Karpas-422 (cell line): ENCODE results near the gene C12orf60. TPM values are rescaled to one million over a fixed set of nuclear protein-coding genes. Genes with fewer than 3 reads are reported as not detected.
A peak's percentile ranks its signal among the peaks of the same experiment; 100 is the strongest.

Experiments
- DNase-seq: peaks from one replicate; pipeline ENCODE4 v3.0.0-alpha.2; 2015
- H2AFZ ChIP-seq: fragments of 200-600 bp; sonication (generic); 2 replicates; pipeline ENCODE4 v1.6.1; 2014; ENCODE audit warnings: antibody characterized with exemption, low read length, mixed read lengths
- H3K27ac ChIP-seq: fragments of 200-600 bp; sonication (generic); 2 replicates; pipeline ENCODE4 v1.5.1; 2014; ENCODE audit warnings: mild to moderate bottlenecking, low read length, moderate library complexity
- H3K27me3 ChIP-seq: fragments of 200-600 bp; sonication (generic); 2 replicates; pipeline ENCODE4 v1.6.1; 2014; ENCODE audit warnings: low read length, mixed read lengths
- H3K36me3 ChIP-seq: fragments of 200-600 bp; sonication (generic); 2 replicates; pipeline ENCODE4 v1.6.1; 2014; ENCODE audit warnings: low read length, mixed read lengths; ENCODE audit not compliant: insufficient read depth
- H3K4me1 ChIP-seq: fragments of 200-600 bp; sonication (generic); 2 replicates; pipeline ENCODE4 v1.6.1; 2014; ENCODE audit warnings: mild to moderate bottlenecking, low read length, mixed read lengths
- H3K4me2 ChIP-seq: fragments of 200-600 bp; sonication (generic); 2 replicates; pipeline ENCODE4 v1.6.1; 2014; ENCODE audit warnings: low read length, low read depth, mild to moderate bottlenecking; ENCODE audit not compliant: poor library complexity, severe bottlenecking
- H3K4me3 ChIP-seq: fragments of 200-600 bp; sonication (generic); 2 replicates; pipeline ENCODE4 v1.5.1; 2014; ENCODE audit warnings: mild to moderate bottlenecking, antibody characterized with exemption, low read length, mixed read lengths
- H3K79me2 ChIP-seq: fragments of 200-600 bp; sonication (generic); 2 replicates; pipeline ENCODE4 v1.6.1; 2014; ENCODE audit warnings: mild to moderate bottlenecking, low read length, mixed read lengths
- H3K9ac ChIP-seq: fragments of 200-600 bp; sonication (generic); 2 replicates; pipeline ENCODE4 v1.6.0; 2014; ENCODE audit warnings: low read length
- H3K9me2 ChIP-seq: fragments of 200-600 bp; sonication (generic), shearing (Covaris generic); replicated peaks from 2 replicates; pipeline ENCODE4 v1.6.0; 2014; ENCODE audit warnings: mild to moderate bottlenecking, low read length, moderate library complexity; ENCODE audit not compliant: insufficient read depth
- H3K9me3 ChIP-seq: fragments of 300-700, 200-600 bp; sonication (generic); 2 replicates; pipeline ENCODE4 v1.6.1; 2014; ENCODE audit warnings: low read length, mixed read lengths
- H4K20me1 ChIP-seq: fragments of 200-600 bp; sonication (generic); 2 replicates; pipeline ENCODE4 v1.6.1; 2014; ENCODE audit warnings: mild to moderate bottlenecking, antibody characterized with exemption, low read length, low read depth; ENCODE audit not compliant: insufficient read depth
- total RNA-seq: library from RNA; depleted of rRNA; stranded (reverse); fragments of >200 nt; shearing (Covaris generic); gene quantifications from 2 replicates; pipeline ENCODE4 v1.2.3, GENCODE V29; 2014; ENCODE audit warnings: low replicate concordance

Gene C12orf60
- total RNA-seq, 1 experiment from 2014 or later = 0.52 TPM

- H3K27ac ChIP-seq = no peak overlapping the region
- no peak overlapping the region for H2AFZ ChIP-seq
- H3K4me2 ChIP-seq = peak overlapping the region; percentile 95
- H3K4me3 ChIP-seq = peak overlapping the region; percentile 80
- H3K9me3 ChIP-seq = 0 out of 2 replicates have a peak, but pooled peaks cover 3% of the 10 kb centered on the region
- peaks cover 29% of the 10 kb centered on the region for H3K36me3 ChIP-seq
- H4K20me1 ChIP-seq = 0 out of 2 replicates have a peak, but pooled peaks cover 3% of the 10 kb centered on the region
- H3K9me2 ChIP-seq = no peaks in the 10 kb centered on the region
- peaks cover 4% of the 10 kb centered on the region; the same call in 1 of the 2 replicates for H3K27me3 ChIP-seq
- peak overlapping the region; percentile 95 for H3K9ac ChIP-seq
- peaks cover 32% of the 10 kb centered on the region for H3K4me1 ChIP-seq
- peak; percentile 39 for DNase-seq
- peaks cover 19% of the 10 kb centered on the region; the same call in 1 of the 2 replicates for H3K79me2 ChIP-seq
Observed at GRCh38 chr12:14768823-14769405, 34.6 kb upstream of the C12orf60 start.

DNA sequence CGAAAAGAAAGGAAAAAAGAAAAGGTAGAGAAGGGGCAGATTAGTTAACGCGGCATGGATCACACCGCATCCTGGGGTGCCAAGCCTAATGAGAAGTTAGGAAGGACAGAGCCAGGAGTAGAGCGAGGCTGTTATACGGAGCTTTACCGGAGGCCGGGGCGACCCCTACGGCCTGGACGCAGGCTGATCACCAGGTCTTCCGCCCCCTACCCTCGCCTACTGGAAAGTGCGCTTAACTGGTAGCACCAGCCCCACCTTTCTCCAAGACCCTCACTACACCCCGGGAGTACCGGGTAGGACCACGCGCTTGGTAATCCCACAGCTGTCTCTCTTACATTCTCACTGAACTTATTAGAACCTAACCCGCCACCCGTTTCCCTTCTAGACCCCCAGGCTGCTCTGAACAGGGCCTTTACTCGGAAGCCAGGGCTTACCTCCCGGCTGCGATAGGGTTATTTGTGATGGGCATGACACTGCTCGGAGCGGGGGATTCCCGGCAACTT lies 34.0 kb upstream of the C12orf60 start:
- peak; percentile 51 for DNase-seq
- H3K4me1 ChIP-seq = peaks cover 38% of the 10 kb centered on the region
- peak overlapping the region; percentile 80 for H3K4me3 ChIP-seq
- H3K9ac ChIP-seq = peak overlapping the region; percentile 95
- H2AFZ ChIP-seq = no peak overlapping the region
- 0 out of 2 replicates have a peak, but pooled peaks cover 3% of the 10 kb centered on the region for H3K9me3 ChIP-seq
- H3K4me2 ChIP-seq = peak overlapping the region; percentile 95
- H3K36me3 ChIP-seq = peaks cover 29% of the 10 kb centered on the region
- peaks cover 4% of the 10 kb centered on the region; the same call in 1 of the 2 replicates for H3K27me3 ChIP-seq
- no peaks in the 10 kb centered on the region for H3K9me2 ChIP-seq
- peaks cover 19% of the 10 kb centered on the region; the same call in 1 of the 2 replicates for H3K79me2 ChIP-seq
- H3K27ac ChIP-seq = peak overlapping the region; percentile 94
- H4K20me1 ChIP-seq = 0 out of 2 replicates have a peak, but pooled peaks cover 3% of the 10 kb centered on the region

GRCh38 chr12:14769969-14770495 lies 33.4 kb upstream of the C12orf60 start:
- peaks cover 29% of the 10 kb centered on the region for H3K36me3 ChIP-seq
- peak overlapping the region; percentile 80 for H3K4me3 ChIP-seq
- H4K20me1 ChIP-seq = 0 out of 2 replicates have a peak, but pooled peaks cover 3% of the 10 kb centered on the region
- 0 out of 2 replicates have a peak, but pooled peaks cover 3% of the 10 kb centered on the region for H3K9me3 ChIP-seq
- H3K4me2 ChIP-seq = peak overlapping the region; percentile 95
- H3K79me2 ChIP-seq = peaks cover 19% of the 10 kb centered on the region; the same call in 1 of the 2 replicates
- H2AFZ ChIP-seq = no peak overlapping the region
- peaks cover 43% of the 10 kb centered on the region for H3K4me1 ChIP-seq
- peak overlapping the region; percentile 95 for H3K9ac ChIP-seq
- H3K27ac ChIP-seq = peak overlapping the region; percentile 94
- DNase-seq = peak; percentile 97
- H3K27me3 ChIP-seq = peaks cover 4% of the 10 kb centered on the region; the same call in 1 of the 2 replicates
- no peaks in the 10 kb centered on the region for H3K9me2 ChIP-seq

DNA sequence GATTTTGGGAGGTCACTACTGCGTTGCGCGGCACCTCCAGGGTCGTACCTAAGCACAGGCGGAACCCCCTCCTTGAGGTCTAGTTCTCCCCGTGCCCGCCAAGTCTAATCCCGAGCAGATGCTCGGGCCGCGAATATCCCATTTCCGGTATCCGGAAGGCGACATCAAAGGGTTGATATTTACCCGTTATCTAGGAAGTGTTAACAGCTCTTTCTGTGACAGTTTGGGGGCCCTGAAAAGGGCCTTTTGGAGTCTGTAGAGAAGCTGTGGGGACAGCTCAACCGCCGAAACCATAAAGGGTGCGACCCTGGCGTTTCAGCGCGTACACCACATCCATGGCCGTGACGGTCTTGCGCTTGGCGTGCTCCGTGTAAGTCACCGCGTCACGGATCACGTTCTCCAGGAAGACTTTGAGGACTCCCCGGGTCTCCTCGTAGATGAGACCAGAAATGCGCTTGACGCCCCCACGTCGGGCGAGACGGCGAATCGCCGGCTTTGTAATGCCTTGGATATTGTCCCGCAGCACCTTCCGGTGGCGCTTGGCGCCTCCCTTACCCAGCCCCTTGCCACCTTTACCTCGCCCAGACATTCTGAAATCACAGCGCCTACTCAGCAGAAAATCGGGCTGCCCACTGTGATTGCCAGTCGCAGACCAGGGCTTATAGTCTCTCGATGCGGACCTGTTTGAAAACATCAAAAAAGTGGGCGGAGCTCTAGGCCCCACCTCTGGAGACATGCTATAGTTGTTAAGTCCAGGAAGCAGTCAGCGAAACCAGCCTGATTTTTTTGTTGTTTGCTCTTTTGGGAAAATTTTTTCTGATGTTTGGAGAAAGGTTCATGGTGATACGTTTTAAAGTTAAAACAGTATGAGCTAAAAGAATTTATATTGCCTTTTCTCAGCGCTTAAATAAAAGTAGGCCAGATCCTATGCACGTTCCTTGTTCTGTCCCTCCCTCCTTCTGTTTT lies 32.7 kb upstream of the C12orf60 start:
- peak; percentile 97 for DNase-seq
- Histone ChIP-seq H3K4me3 (peak overlapping the region; percentile 80), H3K9me2 (no peaks in the 10 kb centered on the region), H3K36me3 (peaks cover 26% of the 10 kb centered on the region), H3K27me3 (peaks cover 4% of the 10 kb centered on the region; the same call in 1 of the 2 replicates), H3K4me2 (peak overlapping the region; percentile 95), H3K4me1 (peaks cover 45% of the 10 kb centered on the region), H3K79me2 (peaks cover 16% of the 10 kb centered on the region; the same call in 1 of the 2 replicates), H3K9me3 (0 out of 2 replicates have a peak, but pooled peaks cover 3% of the 10 kb centered on the region), H3K27ac (peak overlapping the region; percentile 94), H2AFZ (peak overlapping the region; percentile 91), H4K20me1 (no peaks in the 10 kb centered on the region), H3K9ac (peak overlapping the region; percentile 95)

DNA sequence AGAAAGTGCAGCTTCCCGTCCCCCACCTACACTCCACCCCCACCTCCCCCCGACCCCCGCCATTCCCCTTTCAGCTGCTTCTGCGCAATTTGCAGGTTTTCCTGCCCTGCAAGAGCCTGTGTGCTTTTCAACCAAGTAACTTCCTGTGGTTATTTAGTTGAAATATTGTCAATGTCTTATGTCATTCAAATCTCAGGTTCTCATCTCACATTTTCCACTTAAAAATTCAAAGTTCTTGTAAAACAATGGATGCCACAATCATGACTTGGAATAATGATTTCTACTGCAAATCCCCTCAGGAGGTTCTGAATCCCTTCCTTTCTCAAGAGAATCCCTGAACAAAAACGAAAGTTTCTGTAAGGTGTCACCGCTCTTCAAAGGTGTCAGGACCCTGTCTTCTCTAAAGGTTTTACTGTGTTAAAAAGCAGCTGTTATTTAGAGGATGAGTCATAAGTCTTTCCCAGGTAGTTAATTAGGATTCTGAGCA lies 31.8 kb upstream of the C12orf60 start:
- Histone ChIP-seq H3K79me2 (peaks cover 16% of the 10 kb centered on the region; the same call in 1 of the 2 replicates), H3K9ac (peak overlapping the region; percentile 95), H4K20me1 (no peaks in the 10 kb centered on the region), H3K4me2 (peak overlapping the region; percentile 95), H3K4me3 (no peak overlapping the region; the same call in 1 of the 2 replicates), H3K4me1 (peaks cover 45% of the 10 kb centered on the region), H3K27ac (peak overlapping the region; percentile 94), H2AFZ (peak overlapping the region; percentile 58; the same call in 1 of the 2 replicates), H3K27me3 (peaks cover 4% of the 10 kb centered on the region; the same call in 1 of the 2 replicates), H3K9me3 (0 out of 2 replicates have a peak, but pooled peaks cover 1% of the 10 kb centered on the region), H3K9me2 (no peaks in the 10 kb centered on the region), H3K36me3 (peaks cover 21% of the 10 kb centered on the region)
- DNase-seq = no peak

- no peak overlapping the region for H2AFZ ChIP-seq
- peaks cover 16% of the 10 kb centered on the region; the same call in 1 of the 2 replicates for H3K79me2 ChIP-seq
- H3K9me3 ChIP-seq = no peaks in the 10 kb centered on the region
- H3K36me3 ChIP-seq = peaks cover 9% of the 10 kb centered on the region; the same call in 1 of the 2 replicates
- H3K4me3 ChIP-seq = no peak overlapping the region
- H3K9me2 ChIP-seq = no peaks in the 10 kb centered on the region
- no peak for DNase-seq
- peaks cover 4% of the 10 kb centered on the region; the same call in 1 of the 2 replicates for H3K27me3 ChIP-seq
- H3K27ac ChIP-seq = no peak overlapping the region
- no peak overlapping the region for H3K9ac ChIP-seq
- H4K20me1 ChIP-seq = no peaks in the 10 kb centered on the region
- H3K4me2 ChIP-seq = no peak overlapping the region
- peaks cover 45% of the 10 kb centered on the region for H3K4me1 ChIP-seq
Observed at GRCh38 chr12:14772946-14773345, 30.5 kb upstream of the C12orf60 start.

DNA sequence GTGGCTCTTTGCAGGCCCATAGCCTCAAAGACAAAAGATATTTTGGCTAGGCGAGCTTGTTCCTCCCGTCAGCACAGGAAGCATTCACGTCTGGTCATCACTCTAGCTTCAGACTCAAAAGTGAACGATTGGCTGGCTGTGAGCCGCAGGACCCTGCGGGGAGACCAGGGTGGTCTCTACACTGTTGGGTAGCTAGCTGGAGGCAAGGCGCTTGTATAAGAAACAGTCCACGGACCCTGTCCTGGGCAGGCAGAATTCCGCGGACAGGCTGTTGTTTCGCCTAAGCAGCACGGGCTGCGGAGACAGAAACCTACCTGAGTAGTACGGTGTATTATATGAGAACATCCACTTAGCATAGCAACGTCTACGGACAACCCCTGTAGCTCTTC lies 29.8 kb upstream of the C12orf60 start:
- H3K4me1 ChIP-seq = peaks cover 38% of the 10 kb centered on the region
- no peak overlapping the region for H2AFZ ChIP-seq
- H3K27ac ChIP-seq = no peak overlapping the region
- H3K36me3 ChIP-seq = peaks cover 2% of the 10 kb centered on the region; the same call in 1 of the 2 replicates
- H3K9me3 ChIP-seq = no peaks in the 10 kb centered on the region
- peak overlapping the region; percentile 52; the same call in 1 of the 2 replicates for H3K4me3 ChIP-seq
- no peaks in the 10 kb centered on the region for H3K9me2 ChIP-seq
- peak overlapping the region; percentile 58 for H3K4me2 ChIP-seq
- H4K20me1 ChIP-seq = no peaks in the 10 kb centered on the region
- DNase-seq = no peak
- H3K27me3 ChIP-seq = peaks cover 4% of the 10 kb centered on the region; the same call in 1 of the 2 replicates
- H3K79me2 ChIP-seq = peaks cover 13% of the 10 kb centered on the region; the same call in 1 of the 2 replicates
- no peak overlapping the region for H3K9ac ChIP-seq
